ENCODE results near the gene BMS1. TPM values are rescaled to one million over a fixed set of nuclear protein-coding genes. Genes with fewer than 3 reads are reported as not detected.

The BMS1 gene
- total RNA-seq, 1 experiment from 2014 or later, result 44.2 TPM

GRCh38 chr10:42867571-42867970 lies 85.0 kb downstream of the BMS1 start:
- Histone ChIP-seq H4K20me1 (ENCODE audit: control insufficient read depth, insufficient read depth, insufficient read length) (no peaks in the 10 kb centered on the region), H3T11ph (ENCODE audit: low read length) (no peak overlapping the region), H4K91ac (ENCODE audit: insufficient read length, low read depth, low read length) (no peak overlapping the region), H2BK120ac (ENCODE audit: low read depth, low read length, poor library complexity, severe bottlenecking) (no peak overlapping the region), H3K79me2 (ENCODE audit: insufficient read depth, low read length) (no peaks in the 10 kb centered on the region), H3K23ac (ENCODE audit: insufficient read length, low read depth, low read length) (no peak overlapping the region), H3K4me1 (ENCODE audit: insufficient read depth, low read length) (no peaks in the 10 kb centered on the region), H3K56ac (ENCODE audit: insufficient read length, low read depth, low read length) (no peak overlapping the region), H3K27ac (ENCODE audit: insufficient read length, low read depth, low read length) (no peak overlapping the region), H2AK5ac (ENCODE audit: insufficient read length, low read length) (no peak overlapping the region), H2AFZ (ENCODE audit: low read length) (no peak overlapping the region), H4K5ac (ENCODE audit: insufficient read length, low read depth, low read length) (no peak overlapping the region), H3K4ac (ENCODE audit: low read depth, low read length) (no peak overlapping the region), H3K27me3 (ENCODE audit: insufficient read depth, low read length) (no peaks in the 10 kb centered on the region), H3K18ac (ENCODE audit: insufficient read length, low read depth, low read length) (no peak overlapping the region), H2BK15ac (ENCODE audit: low read depth, low read length) (no peak overlapping the region), H3K4me2 (ENCODE audit: insufficient read depth, insufficient read length, low read length) (no peak overlapping the region), H3K9me3 (ENCODE audit: control insufficient read depth, low read depth, low read length) (no peaks in the 10 kb centered on the region), H3K79me1 (ENCODE audit: insufficient read depth, low read depth, low read length, poor library complexity, severe bottlenecking) (no peaks in the 10 kb centered on the region), H2BK20ac (ENCODE audit: low read depth, low read length, poor library complexity, severe bottlenecking) (no peak overlapping the region), H3K9ac (ENCODE audit: extremely low read depth, insufficient read length, low read length) (no peak overlapping the region), H2BK5ac (ENCODE audit: insufficient read length, low read length) (no peak overlapping the region), H2BK12ac (ENCODE audit: insufficient read length, low read depth, low read length) (no peak overlapping the region), H4K8ac (replicated peaks; ENCODE audit: insufficient read length, low read depth, low read length) (no peak overlapping the region), H3K14ac (ENCODE audit: insufficient read depth, low read length) (no peak overlapping the region), H3K23me2 (ENCODE audit: insufficient read length, low read depth, low read length, poor library complexity, severe bottlenecking) (no peaks in the 10 kb centered on the region)
- Mint-ChIP-seq H3K9me3 (peaks cover 3 to 5% of the 10 kb centered on the region in 2 experiments; a peak in 3 of 5 replicates), H3K27me3 (ENCODE audit: low read depth) (peaks cover 10% of the 10 kb centered on the region), H3K27ac (no peak overlapping the region; a peak in 1 of 7 replicates), H3K4me1 (peaks cover 22 to 24% of the 10 kb centered on the region in 2 experiments), H3K36me3 (ENCODE audit: insufficient read depth in 1 of 3, low read depth in 3 of 3) (no peaks in the 10 kb centered on the region), H3K4me3 (no peak overlapping the region)
- TF ChIP-seq CTCF (conservative IDR thresholded peaks at IDR 0.05), result no peak
- DNase-seq, result no peak
- WGBS (ENCODE audit: extremely low coverage, insufficient read length, low lambda C conversion rate), result no CpG with 5 or more reads among the region's 9 CpGs
